Suppressor macrophage (primary cell): Measurements from ENCODE around the gene EMILIN3.
A peak's percentile ranks its signal among the peaks of the same experiment; 100 is the strongest.
"Not testable (repeated sequence)": the region's sequence is repeated elsewhere in the genome, so short reads cannot be mapped to it uniquely, and the experiment has no call there.

Source experiments
- DNase-seq, 4 experiments: peaks; one replicate each; pipeline ENCODE4 v3.0.0-alpha.2; 2020 to 2022

EMILIN3 gene

DNA sequence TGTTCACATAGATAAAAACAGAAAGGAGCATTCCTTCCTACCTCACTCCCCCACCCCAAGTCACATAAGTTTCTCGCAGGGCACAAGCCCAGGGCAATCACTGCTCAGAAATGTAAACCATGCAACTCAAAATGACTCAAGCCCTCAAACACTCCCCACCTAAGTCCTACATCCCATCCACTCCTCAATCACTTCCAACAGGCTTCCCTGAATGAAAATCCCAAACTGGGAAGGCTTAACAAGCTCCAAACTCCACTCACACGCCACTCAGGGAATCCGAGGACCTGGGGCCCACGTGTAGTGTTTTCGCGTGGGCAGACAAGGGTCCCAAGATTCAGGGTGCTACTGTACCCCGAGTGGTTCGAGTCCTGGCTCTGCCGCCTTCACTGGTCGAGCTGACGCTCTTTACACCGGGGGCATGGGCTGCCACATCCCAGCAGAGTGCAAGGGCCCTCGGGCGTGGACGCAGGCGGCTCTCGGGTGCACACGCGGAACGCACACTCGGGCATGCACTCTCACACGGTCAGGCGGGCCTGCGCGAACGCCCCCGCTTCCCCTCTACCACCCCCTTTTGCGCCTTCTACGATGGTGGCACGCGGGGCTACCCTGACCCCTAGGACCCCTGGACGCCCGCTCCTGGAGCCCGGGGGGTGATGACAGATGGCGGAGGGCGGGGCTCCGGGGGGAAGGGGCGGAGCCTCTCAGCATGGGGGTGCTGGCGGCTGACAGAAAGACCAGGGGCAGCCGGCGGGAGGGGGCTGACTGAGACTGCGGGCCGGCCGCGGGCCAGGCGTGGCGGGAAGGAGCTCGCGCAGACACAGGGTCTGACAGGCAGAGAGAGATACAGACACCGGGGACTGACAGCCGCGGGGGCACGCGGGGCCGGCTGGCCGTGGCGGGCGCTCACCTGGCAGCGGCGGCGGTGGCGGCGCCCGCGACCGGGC lies 49.7 kb downstream of the EMILIN3 start:
- peak; percentile 51 to 79 (median 64) for DNase-seq

DNA sequence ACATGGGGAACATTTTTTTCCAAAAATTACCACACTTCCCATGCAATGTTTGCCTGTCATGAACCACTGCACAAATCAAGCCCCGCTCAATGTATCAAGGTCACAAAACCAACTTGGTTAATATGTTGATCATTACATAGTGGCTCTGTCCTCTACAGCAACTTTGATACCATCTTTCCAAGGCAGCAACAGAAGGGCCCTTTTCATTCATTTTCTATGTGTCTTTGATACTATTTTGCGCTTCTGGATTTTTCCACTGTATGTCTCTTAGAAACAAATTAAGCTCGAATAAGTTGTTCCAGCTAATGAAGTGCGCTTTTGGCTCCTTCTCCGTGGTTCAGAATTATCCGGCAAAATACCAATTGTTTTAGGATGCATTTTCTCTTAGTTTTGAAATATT lies 50.6 kb downstream of the EMILIN3 start:
- no peak for DNase-seq

DNA sequence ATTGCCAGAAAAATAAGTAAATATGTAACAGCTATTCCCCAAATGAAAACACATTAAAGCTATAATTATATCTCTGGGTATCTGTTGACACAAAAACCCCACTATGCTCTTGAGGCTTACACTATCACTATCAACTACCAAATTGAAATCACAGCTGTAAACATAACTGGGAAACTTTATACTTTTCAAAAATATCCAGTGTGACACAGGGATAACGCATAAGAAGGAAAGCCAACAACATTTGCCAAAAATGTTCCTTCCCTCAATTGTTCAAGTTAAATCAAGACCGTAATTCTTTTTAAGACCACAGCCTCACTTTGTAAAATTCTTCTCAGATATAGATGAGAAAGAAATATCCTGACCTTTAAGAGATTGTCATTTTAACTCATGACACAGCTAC lies 52.2 kb downstream of the EMILIN3 start:
- no peak for DNase-seq

- not testable (repeated sequence) for DNase-seq
Observed at GRCh38 chr20:41312009-41312408, 54.6 kb downstream of the EMILIN3 start.
